ENCODE data around the gene LARP1.

The LARP1 gene

GRCh38 chr5:154842689-154843530, 87.7 kb downstream of the LARP1 start:
- H3K4me3 ChIP-seq (ENCODE audit: low read depth, low read length), result no peak overlapping the region
- DNase-seq (ENCODE audit: low read depth), result no peak

DNA sequence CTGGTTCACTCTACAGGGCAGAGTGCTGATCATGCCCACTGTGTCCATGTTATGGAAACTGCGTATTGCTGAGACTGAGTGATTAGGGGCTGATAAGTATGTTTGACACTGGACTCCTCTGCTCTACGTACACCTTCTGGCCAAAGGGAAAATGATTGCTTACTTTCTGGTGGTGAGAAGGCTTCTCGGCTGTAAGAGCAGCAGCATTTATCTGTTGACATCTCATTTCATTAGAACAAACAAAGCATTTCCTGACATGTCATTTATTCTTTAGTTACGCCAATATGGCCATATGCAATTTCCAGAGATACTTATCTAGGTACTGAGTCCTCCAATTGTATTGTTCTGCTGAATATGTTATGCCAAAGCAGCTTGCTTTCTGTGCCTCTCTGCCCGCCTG, 89.6 kb downstream of the LARP1 start:
- no peak for DNase-seq (ENCODE audit: low read depth)
- no peak overlapping the region for H3K4me3 ChIP-seq (ENCODE audit: low read depth, low read length)

- H3K4me3 ChIP-seq (ENCODE audit: low read depth, low read length), result peak overlapping the region; percentile 58
- no peak for DNase-seq (ENCODE audit: low read depth)
Measured at GRCh38 chr5:154849264-154849785, 94.1 kb downstream of the LARP1 start.

DNA sequence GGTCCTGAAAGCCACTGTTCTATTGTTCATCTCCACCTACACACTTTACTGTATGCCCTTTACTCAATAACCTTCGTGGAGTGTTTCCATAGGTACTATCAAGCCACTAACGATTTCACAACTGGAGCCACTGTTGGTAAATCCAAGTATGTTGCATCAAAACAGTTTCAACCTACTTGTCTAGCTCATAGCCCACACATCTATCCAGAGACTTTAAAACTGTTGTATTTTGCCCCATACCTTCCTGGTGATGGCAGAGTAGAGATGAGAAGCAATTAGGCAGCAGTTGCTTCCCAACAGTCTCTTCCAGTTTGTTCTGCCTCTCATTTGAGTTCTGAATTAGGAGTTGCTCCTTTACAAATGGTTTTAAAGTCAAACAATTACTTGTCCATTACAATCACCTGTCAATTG, 94.6 kb downstream of the LARP1 start:
- peak overlapping the region; percentile 58 for H3K4me3 ChIP-seq (ENCODE audit: low read depth, low read length)
- peak; percentile 35 for DNase-seq (ENCODE audit: low read depth)

- DNase-seq (ENCODE audit: low read depth), result peak; percentile 68
- peak within 1 kb of the TSS; percentile 58 for H3K4me3 ChIP-seq (ENCODE audit: low read depth, low read length)
Measured at GRCh38 chr5:154850255-154851062, 95.3 kb downstream of the LARP1 start, which contains the start of gene FAXDC2. Gene FAXDC2 (minus strand): TSS chr5:154850603. CDS start chr5:154838178, 12,425 bp downstream.

DNA sequence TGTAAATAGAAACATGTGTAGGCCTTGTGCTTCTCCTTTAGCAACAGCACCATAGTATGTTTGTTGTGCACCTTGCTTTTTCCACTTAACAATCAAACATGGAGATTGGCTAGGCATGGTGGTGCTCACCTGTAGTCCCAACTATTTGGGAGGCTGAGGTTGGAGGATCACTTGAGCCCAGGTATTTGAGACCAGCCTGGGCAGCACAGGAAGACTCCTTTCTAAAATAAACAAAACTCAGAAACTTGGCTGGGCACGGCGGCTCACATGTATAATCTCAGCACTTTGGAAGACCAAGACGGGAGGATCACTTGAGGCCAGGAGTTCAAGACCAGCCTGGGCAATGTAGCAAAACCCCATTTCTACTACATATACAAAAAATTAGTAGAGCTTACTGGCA, 96.2 kb downstream of the LARP1 start:
- no peak for DNase-seq (ENCODE audit: low read depth)
- H3K4me3 ChIP-seq (ENCODE audit: low read depth, low read length), result no peak overlapping the region

- peak; percentile 91 for DNase-seq (ENCODE audit: low read depth)
- H3K4me3 ChIP-seq (ENCODE audit: low read depth, low read length), result peak overlapping the region; percentile 85
Measured at GRCh38 chr5:154857530-154858296, 102.5 kb downstream of the LARP1 start.

DNA sequence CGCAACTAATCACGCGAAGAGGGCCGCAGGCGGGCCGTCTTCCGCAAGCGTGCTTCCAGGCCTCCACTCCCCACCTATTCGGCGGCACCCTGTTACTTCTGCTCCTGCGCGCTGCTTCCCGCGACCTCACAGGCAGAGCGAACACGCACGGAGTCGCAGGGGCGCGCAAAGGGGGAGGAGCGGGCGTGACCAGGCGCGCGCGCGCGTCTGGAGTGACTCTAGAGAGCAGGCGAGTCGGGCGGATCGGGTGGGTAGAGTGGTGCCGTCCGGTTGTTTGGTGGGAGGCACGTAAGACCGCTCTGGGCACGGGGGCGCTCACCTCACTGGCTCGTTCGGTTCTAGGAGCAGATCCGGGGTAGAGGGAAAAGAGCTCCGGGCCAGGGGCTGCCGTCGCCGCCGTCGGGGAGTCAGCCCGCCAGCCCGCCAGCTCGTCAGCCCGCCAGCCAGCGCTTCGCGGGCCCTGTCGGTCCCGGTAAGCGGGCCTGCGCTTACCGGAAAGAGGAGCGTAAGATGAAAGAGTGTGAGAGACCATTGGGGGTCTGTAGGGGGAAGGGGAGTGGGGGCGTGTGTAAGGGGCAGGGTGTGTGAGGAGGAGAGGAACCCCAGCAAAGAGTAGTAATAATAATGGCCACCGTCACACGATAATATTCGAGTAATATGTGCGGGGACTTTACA, 103.3 kb downstream of the LARP1 start, which contains the start of gene CNOT8:
Gene CNOT8 (plus strand): TSS at position 331 of the 675 bp plus-strand sequence. CDS start 4,652 bp downstream, outside the sequence.
- peak within 1 kb of the TSS; percentile 85 for H3K4me3 ChIP-seq (ENCODE audit: low read depth, low read length)
- peak; percentile 97 for DNase-seq (ENCODE audit: low read depth)

GRCh38 chr5:154858972-154859871, 104.0 kb downstream of the LARP1 start:
- DNase-seq (ENCODE audit: low read depth), result no peak
- peak overlapping the region; percentile 85 for H3K4me3 ChIP-seq (ENCODE audit: low read depth, low read length)

GRCh38 chr5:154860123-154860522, 104.9 kb downstream of the LARP1 start:
- DNase-seq (ENCODE audit: low read depth), result peak; percentile 28
- peak overlapping the region; percentile 85 for H3K4me3 ChIP-seq (ENCODE audit: low read depth, low read length)

GRCh38 chr5:154860765-154861164, 105.6 kb downstream of the LARP1 start:
- peak overlapping the region; percentile 85 for H3K4me3 ChIP-seq (ENCODE audit: low read depth, low read length)
- no peak for DNase-seq (ENCODE audit: low read depth)

DNA sequence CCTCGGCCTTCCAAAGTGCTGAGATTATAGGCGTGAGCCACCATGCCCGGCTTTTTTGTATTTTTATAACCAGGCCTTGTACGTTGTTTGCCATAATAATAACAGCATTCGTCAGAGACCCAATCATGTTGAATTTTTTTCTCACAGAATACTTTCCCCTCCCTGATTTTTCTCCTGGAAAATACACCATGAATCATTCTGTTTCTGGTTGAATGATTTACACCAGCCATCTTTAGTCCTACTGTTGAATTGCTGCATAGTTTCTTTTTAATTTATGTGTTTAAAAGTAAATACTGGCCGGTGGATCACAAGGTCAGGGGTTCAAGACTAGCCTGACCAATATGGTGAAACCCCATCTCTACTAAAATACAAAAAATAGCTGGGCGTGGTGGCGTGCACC, 106.8 kb downstream of the LARP1 start:
- DNase-seq (ENCODE audit: low read depth), result no peak
- no peak overlapping the region for H3K4me3 ChIP-seq (ENCODE audit: low read depth, low read length)

- H3K4me3 ChIP-seq (ENCODE audit: low read depth, low read length), result no peak overlapping the region
- DNase-seq (ENCODE audit: low read depth), result no peak
Measured at GRCh38 chr5:154862766-154863165, 107.6 kb downstream of the LARP1 start.

- no peak for DNase-seq (ENCODE audit: low read depth)
Measured at GRCh38 chr5:154863291-154864080, 108.3 kb downstream of the LARP1 start.

GRCh38 chr5:154865466-154866184, 110.4 kb downstream of the LARP1 start:
- DNase-seq (ENCODE audit: low read depth), result no peak
- no peak overlapping the region for H3K4me3 ChIP-seq (ENCODE audit: low read depth, low read length)

More at GRCh38 chr5:154863291-154864080, 108.3 kb downstream of the LARP1 start:
- H3K4me3 ChIP-seq (ENCODE audit: low read depth, low read length), result no peak overlapping the region

- no peak for DNase-seq (ENCODE audit: low read depth)
- H3K4me3 ChIP-seq (ENCODE audit: low read depth, low read length), result no peak overlapping the region
Measured at GRCh38 chr5:154866841-154867240, 111.7 kb downstream of the LARP1 start.

Measured in skeletal muscle cell (primary cell).